SK-N-MC (cell line): ENCODE measurements around the gene MNAT1.

Experiments used
- EZH2 ChIP-seq: fragments of 200-600 bp; sonication (generic); IDR thresholded peaks from one replicate; pipeline ENCODE4 v1.6.1; 2017; ENCODE audit warnings: antibody characterized with exemption
- POLR2AphosphoS5 ChIP-seq: IDR thresholded peaks from 2 replicates; pipeline ENCODE4 v1.6.1; 2012; ENCODE audit warnings: mild to moderate bottlenecking, low read depth, low read length, borderline replicate concordance

GRCh38 chr14:60723116-60723906, 11.2 kb upstream of the MNAT1 start:
- no peak for TF ChIP-seq EZH2
- TF ChIP-seq POLR2AphosphoS5, result no peak
